DND-41 (cell line): ENCODE data around the gene CDHR1.

ENCODE experiments used
- CTCF ChIP-seq: IDR thresholded peaks from 2 replicates; pipeline ENCODE4 v1.5.1; 2012; ENCODE audit warnings: borderline replicate concordance, low read length, moderate library complexity, mild to moderate bottlenecking; ENCODE audit not compliant: poor library complexity, severe bottlenecking; ENCODE audit errors: extremely low read depth
- EZH2 ChIP-seq: IDR thresholded peaks from 3 replicates; pipeline ENCODE4 v1.6.1; 2012; ENCODE audit warnings: borderline replicate concordance, low read depth, mild to moderate bottlenecking, moderate library complexity, low read length, inconsistent platforms; ENCODE audit not compliant: severe bottlenecking

GRCh38 chr10:84149854-84150253 lies 44.5 kb upstream of the CDHR1 start:
- TF ChIP-seq CTCF (no peak), EZH2 (no peak)
